ENCODE data around the gene DNASE1L1.

Gene DNASE1L1

DNA sequence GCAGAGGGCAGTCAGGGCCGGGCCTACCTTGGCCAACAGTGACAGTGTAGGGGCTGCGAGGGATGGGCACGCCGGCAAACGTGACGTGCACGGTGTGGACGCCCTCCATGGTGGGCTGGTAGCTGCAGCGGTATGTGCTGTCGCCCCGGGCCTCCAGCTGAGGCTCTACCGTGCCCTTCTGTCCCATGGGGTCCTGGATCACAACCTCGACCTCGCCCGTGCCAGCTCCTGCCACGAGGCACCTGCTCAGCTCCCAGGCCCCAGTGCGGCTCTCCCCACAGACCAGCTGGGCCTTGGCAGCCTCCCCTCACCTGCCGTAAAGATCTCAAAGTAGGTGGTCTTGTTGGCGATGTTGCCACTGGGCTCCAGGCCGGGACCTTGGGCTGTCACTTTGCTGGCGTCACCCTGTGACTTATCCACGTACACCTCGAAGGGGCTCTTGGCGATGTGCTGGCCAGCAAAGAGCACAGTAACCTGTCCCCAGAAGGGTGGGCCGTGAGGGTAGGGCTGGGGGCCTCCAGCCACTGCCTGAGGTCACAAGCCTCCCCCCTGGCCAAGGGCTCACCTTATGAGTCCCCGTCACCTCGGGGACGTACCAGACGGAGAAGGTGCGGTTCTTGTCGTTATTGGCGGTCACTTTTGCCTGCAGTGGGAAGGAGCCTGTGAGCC lies 42.9 kb downstream of the DNASE1L1 start:
- no peak for DNase-seq

- DNase-seq: no peak
Measured at GRCh38 chrX:154365052-154365600, 43.9 kb downstream of the DNASE1L1 start.

- DNase-seq: no peak
Measured at GRCh38 chrX:154363706-154364439, 45.2 kb downstream of the DNASE1L1 start.

- no peak for DNase-seq
Measured at GRCh38 chrX:154362085-154362742, 46.8 kb downstream of the DNASE1L1 start.

- DNase-seq: no peak
Measured at GRCh38 chrX:154360155-154360713, 48.8 kb downstream of the DNASE1L1 start.

- no peak for DNase-seq
Measured at GRCh38 chrX:154359362-154360154, 49.5 kb downstream of the DNASE1L1 start.

GRCh38 chrX:154358829-154359228 lies 50.2 kb downstream of the DNASE1L1 start:
- no peak for DNase-seq

DNA sequence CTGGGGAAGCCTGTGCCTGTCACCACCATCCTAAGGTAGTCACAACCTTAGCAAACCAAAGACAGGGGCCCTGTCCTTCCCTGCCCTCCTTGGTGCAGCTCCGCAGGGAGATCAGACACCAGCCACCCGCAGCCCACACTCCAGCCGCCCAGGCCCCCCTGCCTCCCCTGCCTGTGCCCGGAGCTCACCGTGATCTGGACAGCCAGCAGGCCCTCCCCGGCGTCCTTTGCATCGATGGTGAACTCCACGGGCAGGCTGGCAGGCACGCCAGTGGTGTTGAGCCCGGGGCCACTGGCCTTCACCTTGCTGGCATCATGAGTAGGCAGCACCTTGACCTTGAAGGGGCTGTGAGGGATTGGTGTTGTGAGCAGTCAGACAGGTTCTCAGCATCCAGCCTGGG lies 51.0 kb downstream of the DNASE1L1 start:
- DNase-seq: no peak

DNA sequence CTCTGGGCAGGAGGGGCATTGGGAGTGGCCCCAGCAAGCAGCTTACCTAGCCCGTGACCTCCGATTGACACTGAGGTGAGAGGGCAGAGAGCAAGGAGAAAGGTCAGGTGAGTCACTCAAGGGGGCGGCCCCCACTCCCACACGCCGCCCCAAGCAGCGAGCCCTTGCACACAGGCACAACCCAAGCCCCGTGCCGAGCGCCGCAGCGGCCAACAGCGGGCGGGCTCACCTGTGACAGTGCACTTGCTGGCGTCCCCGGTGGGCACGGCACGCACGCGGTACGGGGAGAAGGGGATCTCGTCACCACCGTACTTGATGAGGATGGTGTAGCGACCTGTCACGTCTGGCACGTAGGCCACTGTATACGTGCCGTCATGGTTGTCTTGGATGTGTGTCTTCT lies 51.8 kb downstream of the DNASE1L1 start:
- DNase-seq: no peak

DNA sequence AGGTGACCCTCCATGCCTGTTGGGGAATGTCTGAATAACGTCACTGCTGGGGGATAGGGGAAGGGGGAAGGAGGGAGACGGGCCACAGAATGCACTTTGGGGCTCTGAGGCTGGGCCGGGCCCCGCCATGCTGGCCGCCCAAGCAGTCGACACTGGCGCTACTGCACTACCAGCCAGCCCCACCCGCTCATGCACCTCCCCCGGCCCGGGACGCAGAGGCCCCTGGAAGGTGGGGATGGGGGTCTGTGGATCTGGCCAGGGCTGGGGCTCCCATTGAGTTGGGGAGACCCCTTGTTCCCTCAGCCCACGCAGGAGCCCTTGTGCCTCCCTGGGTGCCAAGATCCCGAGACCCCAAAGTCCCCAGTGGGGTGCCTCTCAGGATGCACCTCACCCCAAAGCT lies 52.5 kb downstream of the DNASE1L1 start:
- DNase-seq: no peak

DNA sequence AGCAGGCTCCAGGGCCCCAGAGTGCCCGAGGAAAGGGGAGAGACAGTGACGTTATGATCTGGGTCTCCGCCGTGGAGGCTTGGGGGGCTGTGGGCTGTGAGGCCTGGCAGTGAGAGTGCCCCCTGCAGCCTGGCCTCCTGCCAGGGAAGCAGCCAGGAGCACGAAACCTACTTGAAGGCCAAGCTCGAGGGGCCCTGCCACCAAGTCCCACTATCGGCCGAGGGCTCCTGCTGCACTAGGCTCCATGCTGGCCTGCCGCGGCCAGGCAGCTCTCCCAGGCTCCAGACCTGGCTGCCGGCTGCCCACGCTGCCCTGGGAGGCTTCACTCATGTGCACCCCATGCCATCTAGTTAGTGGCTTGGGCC lies 53.3 kb downstream of the DNASE1L1 start:
- DNase-seq: no peak

- no peak for DNase-seq
Measured at GRCh38 chrX:154355094-154355775, 53.8 kb downstream of the DNASE1L1 start.

GRCh38 chrX:154354516-154354915 lies 54.5 kb downstream of the DNASE1L1 start:
- DNase-seq: no peak

- DNase-seq: no peak
Measured at GRCh38 chrX:154354013-154354412, 55.0 kb downstream of the DNASE1L1 start.

GRCh38 chrX:154353172-154353843 lies 55.7 kb downstream of the DNASE1L1 start:
- no peak for DNase-seq

- DNase-seq: no peak
Measured at GRCh38 chrX:154352466-154352865, 56.6 kb downstream of the DNASE1L1 start.

GRCh38 chrX:154352012-154352401 lies 57.0 kb downstream of the DNASE1L1 start:
- DNase-seq: no peak

Data from hematopoietic multipotent progenitor cell treated with erythropoietin and hydrocortisone succinate and interleukin-3 and kit ligand, for 8 days (in vitro differentiated cells).